Left cardiac atrium (tissue), 4 donors: ENCODE data around the gene BRD7. TPM values are rescaled to one million over a fixed set of nuclear protein-coding genes. Genes with fewer than 3 reads are reported as not detected.
"Not testable (repeated sequence)": the region's sequence is repeated elsewhere in the genome, so short reads cannot be mapped to it uniquely, and the experiment has no call there.

Source experiments
- ATAC-seq, 2 donors: fragments of 200-7000 bp; cut with Tn5 transposase; one replicate each; pipeline ENCODE4 v1.9.1; 2020; ENCODE audit warnings: mild to moderate bottlenecking in 2 of 2, moderate library complexity in 2 of 2
- DNase-seq: peaks from one replicate; pipeline ENCODE4 v3.0.0-alpha.2; 2020
- intact Hi-C, 2 donors: fragments of 100-400 bp; cut with DNase I; formaldehyde crosslinking; loops; one replicate each; pipeline versions ENCODE4 v1.14.1 to v1.15.1; 2022 to 2023
- total RNA-seq, 2 donors: library from RNA; stranded (reverse); fragmentation: NEBNext Ultra II Directional; extraction: Animal tissue kit (Norgen Biotek cat#: 25700); gene quantifications; one replicate each; pipeline ENCODE4 v1.2.1, GENCODE V29; 2021
- donor health status: DM: no; HTN: yes; CAD: no.
- donor health status: DM: no; HTN: yes; CAD: no; lungs with severe emphysema.
- donor health status: DM: yes; HTN: yes; CAD: no.
- donor health status: Dilated cardiomyopathy.

Gene BRD7
- total RNA-seq, 2 donors from 2014 or later: 41.7 to 43.4 TPM

- ATAC-seq: no peak
- intact Hi-C loops: loop anchor here in 1 of 2 donors (10.0 kb wide), 1 partner anchor 341 kb away; the partner anchor contains the start of gene CNEP1R1
Observed at GRCh38 chr16:50365791-50366575, 2.8 kb downstream of the BRD7 start.

DNA sequence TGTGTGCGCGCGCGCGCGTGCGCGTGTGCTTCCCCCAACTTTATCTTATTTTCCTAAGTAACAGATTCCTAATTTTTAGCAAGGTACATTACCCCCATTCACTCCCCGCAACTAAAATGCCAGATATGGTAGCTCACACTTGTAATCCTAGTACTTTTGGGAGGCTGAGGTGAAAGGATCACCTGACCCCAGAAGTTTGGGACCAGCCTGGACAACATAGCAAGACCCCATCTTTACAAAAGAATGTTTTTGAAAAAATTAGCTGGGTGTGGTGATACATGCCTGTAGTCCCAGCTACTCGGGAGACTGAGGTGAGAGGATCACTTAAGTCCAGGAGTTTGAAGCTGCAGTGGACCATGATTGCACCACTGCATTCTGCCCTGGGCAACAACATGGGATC is 5.1 kb downstream of the BRD7 start:
- no peak for ATAC-seq
- intact Hi-C loops: loop anchor here in 1 of 2 donors (10.0 kb wide), 1 partner anchor 339 kb away; the partner anchor contains the start of gene CNEP1R1

More at GRCh38 chr16:50365791-50366575, 2.8 kb downstream of the BRD7 start:
- no peak for DNase-seq

GRCh38 chr16:50360779-50361178 is 8.0 kb downstream of the BRD7 start:
- DNase-seq: no peak
- intact Hi-C loops: loop anchor here in 1 of 2 donors (10.0 kb wide), 1 partner anchor 336 kb away; the partner anchor contains the start of gene CNEP1R1
- ATAC-seq: peak in 1 of 2 donors; percentile 78

More for the DNA sequence above, 5.1 kb downstream of the BRD7 start:
- no peak for DNase-seq

- intact Hi-C loops: loop anchor here in 1 of 2 donors (10.0 kb wide), 1 partner anchor 335 kb away; the partner anchor contains the start of gene CNEP1R1
- peak in 1 of 2 donors; percentile 65 for ATAC-seq
Observed at GRCh38 chr16:50360033-50360778, 8.6 kb downstream of the BRD7 start.

DNA sequence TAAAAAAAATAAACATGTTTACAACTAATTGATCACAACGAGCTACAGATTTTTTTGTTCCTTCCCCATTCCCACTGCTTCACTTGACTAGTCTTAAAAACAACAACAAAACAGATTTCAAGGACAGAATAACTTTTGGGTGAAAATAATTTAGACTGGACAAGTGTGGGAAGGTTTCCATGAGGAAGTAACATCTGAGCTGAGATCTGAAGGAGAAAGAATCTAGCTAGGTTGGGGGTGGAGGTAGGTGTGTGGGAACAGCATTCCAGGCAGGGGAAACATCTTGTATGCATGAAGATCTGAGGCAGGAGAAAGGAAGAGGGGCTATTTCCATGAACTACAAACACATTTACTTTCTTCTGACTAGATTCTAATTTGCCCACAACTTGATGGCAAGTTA is 9.2 kb downstream of the BRD7 start:
- DNase-seq (no peak), ATAC-seq (no peak)
- intact Hi-C loops: loop anchor here (10.0 kb wide), 2 partner anchors 135 to 335 kb away; partner anchors contain the start of gene CNEP1R1 (in 1 of the 2)

More at GRCh38 chr16:50360033-50360778, 8.6 kb downstream of the BRD7 start:
- no peak for DNase-seq

DNA sequence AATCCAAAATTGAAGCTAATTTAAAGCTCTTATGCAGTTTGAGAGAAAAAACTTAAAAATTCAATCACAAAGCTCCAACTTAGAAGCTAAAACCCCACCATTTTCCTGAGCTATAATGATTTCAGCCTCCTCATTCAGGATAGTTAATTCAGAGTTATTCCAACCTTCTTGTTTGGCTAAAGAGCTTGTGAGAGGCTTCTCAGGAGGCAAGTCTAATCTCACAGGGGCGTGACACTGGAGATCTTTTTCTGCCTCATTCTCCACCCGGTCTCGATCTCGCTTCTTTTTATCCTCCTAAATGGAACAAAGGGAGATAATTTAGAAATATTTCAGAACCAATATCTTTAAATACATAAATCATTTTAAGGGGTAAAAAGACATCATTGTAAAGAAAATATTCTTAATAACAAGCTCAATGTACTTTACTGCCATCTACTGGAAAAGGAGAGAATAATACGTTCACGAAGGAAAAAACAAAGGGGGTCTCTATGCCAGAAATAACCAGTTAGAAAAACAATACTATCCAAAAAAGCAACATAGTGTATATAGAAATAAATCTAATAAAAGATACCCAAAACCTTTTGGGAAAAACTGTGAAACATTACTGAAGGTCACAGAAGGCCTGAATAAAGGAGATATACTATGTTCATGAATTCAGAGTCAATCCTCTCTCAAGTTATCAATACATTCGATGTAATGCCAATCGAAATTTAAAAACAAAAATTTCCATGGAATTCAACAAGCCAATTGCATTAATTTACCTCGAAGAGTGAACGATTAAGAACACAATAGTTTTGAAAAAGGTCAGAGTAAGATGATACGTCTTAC is 13.9 kb downstream of the BRD7 start:
- ATAC-seq (no peak), DNase-seq (no peak)
- intact Hi-C loops: loop anchor here in 1 of 2 donors (10.0 kb wide), 1 partner anchor 130 kb away; no protein-coding TSS in a partner anchor

- DNase-seq: no peak
Observed at GRCh38 chr16:50354082-50354481, 14.7 kb downstream of the BRD7 start.

DNA sequence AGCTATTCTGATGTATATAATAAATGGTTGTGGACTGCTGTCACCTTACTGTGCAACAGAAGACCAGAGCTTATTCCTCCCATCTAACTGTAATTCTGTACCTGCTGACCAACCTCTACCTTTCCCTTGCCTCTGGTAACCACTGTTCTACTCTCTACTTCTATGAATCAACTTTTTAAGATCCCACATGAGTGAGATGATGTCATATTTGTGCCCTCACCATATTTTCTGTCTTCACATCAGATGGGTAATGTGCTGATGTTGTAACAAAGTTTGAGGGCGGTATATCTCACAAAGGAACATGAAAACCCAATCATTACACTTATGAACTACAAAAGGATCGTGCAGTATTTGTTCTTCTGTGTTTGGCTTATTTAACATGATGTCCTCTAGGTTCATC is 16.8 kb downstream of the BRD7 start:
- intact Hi-C loops: loop anchor here in 1 of 2 donors (10.0 kb wide), 1 partner anchor 127 kb away; no protein-coding TSS in a partner anchor
- ATAC-seq (no peak), DNase-seq (no peak)

More at GRCh38 chr16:50354082-50354481, 14.7 kb downstream of the BRD7 start:
- intact Hi-C loops: loop anchor here in 1 of 2 donors (10.0 kb wide), 1 partner anchor 129 kb away; no protein-coding TSS in a partner anchor
- ATAC-seq: peak in 1 of 2 donors; percentile 34

DNA sequence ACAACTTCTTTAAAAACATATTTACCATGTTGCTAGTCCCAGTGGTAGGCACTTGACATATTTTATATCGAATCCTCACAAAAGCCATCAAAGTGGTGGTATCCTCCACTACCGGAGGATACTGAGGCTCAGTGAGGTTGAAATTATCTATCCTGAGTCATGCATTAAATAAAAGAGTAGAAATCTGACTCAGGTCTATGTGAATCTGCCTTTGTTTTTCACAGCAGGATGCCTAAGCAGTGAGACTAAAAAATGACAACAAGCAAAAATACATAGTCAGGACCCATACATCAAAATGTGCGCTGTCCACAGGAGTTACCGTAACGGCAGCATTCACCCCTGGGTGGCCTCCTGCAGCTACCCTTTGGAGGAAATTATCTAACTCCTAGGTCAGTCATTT is 17.7 kb downstream of the BRD7 start:
- intact Hi-C loops: loop anchor here in 1 of 2 donors (10.0 kb wide), 1 partner anchor 126 kb away; no protein-coding TSS in a partner anchor
- ATAC-seq: no peak
- DNase-seq: no peak

DNA sequence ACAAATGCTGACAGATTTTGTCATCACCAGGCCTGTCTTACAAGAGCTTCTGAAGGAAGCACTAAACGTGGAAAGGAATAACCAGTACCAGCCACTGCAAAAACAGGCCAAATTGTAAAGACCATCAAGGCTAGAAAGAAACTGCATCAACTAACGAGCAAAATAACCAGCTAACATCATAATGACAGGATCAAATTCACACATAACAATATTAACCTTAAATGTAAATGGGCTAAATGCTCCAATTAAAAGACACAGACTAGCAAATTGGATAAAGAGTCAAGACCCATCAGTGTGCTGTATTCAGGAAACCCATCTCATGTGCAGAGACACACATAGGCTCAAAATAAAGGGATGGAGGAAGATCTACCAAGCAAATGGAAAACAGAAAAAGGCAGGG is 23.6 kb downstream of the BRD7 start:
- ATAC-seq, intact Hi-C loops, DNase-seq: not testable (repeated sequence)

GRCh38 chr16:50343566-50343965 is 25.2 kb downstream of the BRD7 start:
- DNase-seq, ATAC-seq, intact Hi-C loops: not testable (repeated sequence)

DNA sequence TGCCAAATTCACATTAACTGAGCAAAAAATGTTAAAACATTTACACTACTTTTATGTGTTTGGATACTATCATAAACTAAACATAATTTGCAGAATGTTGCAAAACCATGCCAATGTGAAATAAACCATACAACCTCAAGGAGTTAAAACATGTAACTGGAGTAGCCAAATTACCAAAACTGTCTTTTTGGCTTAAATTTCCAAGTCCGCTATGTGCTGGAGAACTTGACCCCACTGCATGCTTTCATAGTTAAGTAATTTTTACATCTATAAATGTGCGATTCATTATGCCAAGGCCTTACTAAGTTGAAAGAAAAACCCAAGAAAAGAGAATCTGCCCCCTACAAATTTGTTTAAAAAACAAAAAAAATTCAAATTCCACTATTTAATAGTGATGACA is 28.2 kb downstream of the BRD7 start:
- intact Hi-C loops: no loop called here
- ATAC-seq: no peak
- DNase-seq: no peak

- intact Hi-C loops: no loop called here
- DNase-seq (no peak), ATAC-seq (no peak)
Observed at GRCh38 chr16:50338371-50339231, 30.2 kb downstream of the BRD7 start.

DNA sequence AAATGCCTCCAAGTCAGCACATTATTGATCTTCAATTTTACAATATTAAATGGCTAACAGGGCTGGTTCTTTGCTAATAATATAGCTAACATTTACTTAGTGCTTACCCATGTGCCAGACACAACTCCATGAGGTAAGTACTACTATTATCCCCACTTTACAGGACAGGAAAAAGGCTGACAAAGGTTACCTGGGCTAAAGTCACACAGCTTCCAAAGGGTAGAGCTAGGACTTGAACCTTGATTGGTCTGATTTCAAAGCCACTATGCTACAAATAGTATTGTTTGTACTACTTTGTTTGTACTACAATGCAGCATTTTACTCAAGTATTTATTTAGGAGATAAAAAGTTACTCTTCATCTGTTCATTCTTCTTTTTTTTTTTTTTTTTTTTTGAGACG is 31.9 kb downstream of the BRD7 start:
- ATAC-seq (no peak), DNase-seq (no peak)
- intact Hi-C loops: no loop called here

DNA sequence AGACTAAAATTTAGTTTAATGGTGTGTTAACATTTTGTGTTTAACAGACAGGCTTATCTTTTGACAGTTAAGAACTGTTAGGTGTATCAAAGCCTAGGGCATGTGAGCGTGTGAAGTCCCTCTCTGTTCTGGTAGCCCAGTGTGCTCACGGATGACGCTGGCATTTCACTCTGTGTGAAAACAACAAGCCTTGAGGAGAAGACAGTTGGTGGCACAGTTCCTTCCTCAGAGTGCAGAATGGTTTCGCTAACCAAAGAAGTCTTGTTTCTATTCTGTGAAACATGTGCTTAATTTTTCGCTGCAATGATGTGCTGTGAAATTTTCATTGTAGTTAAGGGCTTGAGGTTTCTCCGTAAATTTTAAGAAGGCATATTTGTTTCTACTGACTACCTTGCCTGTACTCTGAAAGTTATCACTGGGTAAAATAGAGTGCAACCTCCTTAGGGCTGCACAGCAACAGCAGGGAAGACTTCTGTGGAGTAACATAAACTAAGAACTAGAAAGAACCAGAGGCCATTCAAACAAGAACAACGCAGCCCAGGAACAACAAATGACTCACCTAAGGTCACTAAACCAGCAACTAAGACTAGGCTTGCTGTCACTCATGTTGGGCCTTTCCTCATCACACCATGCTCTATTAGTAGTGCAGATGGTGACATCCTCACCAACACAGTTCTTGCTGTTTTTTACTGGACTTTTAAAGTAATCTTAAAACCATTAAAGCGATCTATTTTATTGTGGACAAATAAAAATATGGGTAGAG is 33.4 kb downstream of the BRD7 start:
- intact Hi-C loops: no loop called here
- peak in 1 of 2 donors; percentile 14 for ATAC-seq
- DNase-seq: no peak

DNA sequence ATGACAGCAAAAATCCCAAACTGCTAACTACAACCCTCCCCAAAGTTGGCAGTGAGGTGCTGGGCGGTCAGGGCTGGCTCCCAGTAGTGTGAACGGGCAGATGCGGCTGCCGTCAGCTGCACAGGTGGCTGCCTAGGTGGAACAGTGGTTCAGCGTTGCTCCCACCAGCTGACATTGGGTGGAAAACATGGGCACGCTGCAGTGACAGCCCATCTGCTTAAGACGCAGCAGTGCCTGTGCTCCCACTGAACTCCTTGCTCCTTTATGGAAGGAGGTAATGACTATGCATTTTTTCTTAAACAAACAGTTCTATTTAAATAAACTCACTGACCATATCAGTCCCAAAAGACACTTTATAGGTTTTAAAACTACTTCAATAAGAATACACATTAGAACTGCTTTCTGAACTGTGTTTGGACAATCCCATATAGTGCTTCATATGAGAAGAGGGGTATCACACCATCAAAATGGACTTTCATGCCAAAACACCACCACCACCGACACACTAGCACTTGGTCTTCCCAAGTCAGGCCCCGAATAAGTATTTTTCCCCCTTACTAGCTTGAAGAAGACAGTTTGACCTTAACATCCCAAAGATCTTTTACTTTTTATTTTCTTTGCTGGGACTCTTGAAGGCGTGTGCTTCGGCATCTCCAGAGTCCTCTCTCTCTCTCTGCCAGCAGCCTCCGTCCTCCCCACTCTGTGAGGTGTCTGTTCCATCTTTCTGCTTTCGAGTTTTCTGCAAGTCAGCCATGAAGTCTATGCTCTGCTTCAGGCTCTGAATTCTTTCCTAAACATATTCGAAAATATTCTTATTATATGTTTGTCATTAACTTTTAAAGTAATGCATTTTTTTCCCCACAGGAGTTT is 34.4 kb downstream of the BRD7 start:
- ATAC-seq: no peak
- intact Hi-C loops: no loop called here
- no peak for DNase-seq
